ENCODE measurements around the gene EFCAB6.
A peak's percentile ranks its signal among the peaks of the same experiment; 100 is the strongest.

Gene EFCAB6

DNA sequence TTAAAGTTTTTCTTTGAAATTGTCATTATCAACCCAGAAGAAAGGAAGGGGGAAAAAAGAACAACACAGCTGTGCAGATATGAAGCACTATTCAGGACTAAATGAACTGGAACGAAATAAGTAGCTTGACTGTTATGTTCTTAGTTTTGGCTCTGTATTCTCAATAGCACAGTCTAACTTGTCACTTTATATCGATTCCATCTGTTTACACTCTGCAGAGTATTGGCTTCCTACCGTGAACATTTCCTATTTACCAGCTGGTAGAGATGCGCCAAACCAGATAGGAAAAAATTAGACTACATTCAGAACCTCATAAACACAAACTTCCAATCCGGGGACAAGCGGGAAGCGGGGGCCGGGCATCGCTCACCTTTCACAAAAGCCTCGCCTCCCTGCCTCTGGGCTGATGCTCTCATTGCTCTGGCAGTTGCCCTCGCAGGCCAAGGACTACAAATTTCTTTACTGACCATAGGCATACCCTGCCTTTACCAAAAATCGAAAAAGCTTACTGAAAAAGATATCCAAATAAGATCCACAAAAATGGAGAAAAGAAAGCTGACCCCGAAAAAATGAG is 66.2 kb downstream of the EFCAB6 start:
- in situ Hi-C loops (cut with HindIII; ENCODE audit: low sequenced_read_pairs) = no loop called here
- no peak for DNase-seq (ENCODE audit: low read depth)
- TF ChIP-seq, protein P1, sequence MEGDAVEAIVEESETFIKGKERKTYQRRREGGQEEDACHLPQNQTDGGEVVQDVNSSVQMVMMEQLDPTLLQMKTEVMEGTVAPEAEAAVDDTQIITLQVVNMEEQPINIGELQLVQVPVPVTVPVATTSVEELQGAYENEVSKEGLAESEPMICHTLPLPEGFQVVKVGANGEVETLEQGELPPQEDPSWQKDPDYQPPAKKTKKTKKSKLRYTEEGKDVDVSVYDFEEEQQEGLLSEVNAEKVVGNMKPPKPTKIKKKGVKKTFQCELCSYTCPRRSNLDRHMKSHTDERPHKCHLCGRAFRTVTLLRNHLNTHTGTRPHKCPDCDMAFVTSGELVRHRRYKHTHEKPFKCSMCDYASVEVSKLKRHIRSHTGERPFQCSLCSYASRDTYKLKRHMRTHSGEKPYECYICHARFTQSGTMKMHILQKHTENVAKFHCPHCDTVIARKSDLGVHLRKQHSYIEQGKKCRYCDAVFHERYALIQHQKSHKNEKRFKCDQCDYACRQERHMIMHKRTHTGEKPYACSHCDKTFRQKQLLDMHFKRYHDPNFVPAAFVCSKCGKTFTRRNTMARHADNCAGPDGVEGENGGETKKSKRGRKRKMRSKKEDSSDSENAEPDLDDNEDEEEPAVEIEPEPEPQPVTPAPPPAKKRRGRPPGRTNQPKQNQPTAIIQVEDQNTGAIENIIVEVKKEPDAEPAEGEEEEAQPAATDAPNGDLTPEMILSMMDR (IDR thresholded peaks at IDR 0.05; ENCODE audit: low read depth, low read length, missing control alignments) = no peak
- no peak overlapping the region for H3K4me3 ChIP-seq (ENCODE audit: low read depth, low read length)

DNA sequence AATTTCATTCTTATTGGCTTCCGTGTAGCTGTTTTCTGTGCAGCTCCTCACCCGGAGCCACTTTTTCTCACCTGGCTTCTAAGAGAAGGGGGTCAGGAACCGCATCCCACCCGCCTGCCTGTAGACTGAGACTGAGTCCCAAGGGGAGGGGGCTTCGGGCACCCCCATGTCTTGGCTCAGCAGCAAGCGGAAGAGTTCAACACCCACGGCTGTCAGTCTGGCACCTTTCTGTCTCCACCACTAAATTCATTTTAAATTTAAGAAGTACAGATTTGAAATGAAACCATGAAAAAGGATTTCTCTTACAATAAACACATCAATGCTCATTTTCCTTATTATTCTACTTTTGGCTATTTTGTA is 66.7 kb downstream of the EFCAB6 start:
- TF ChIP-seq, protein P1 (IDR thresholded peaks at IDR 0.05; ENCODE audit: low read depth, low read length, missing control alignments) = no peak
- no peak for DNase-seq (ENCODE audit: low read depth)
- in situ Hi-C loops (cut with HindIII; ENCODE audit: low sequenced_read_pairs) = no loop called here

DNA sequence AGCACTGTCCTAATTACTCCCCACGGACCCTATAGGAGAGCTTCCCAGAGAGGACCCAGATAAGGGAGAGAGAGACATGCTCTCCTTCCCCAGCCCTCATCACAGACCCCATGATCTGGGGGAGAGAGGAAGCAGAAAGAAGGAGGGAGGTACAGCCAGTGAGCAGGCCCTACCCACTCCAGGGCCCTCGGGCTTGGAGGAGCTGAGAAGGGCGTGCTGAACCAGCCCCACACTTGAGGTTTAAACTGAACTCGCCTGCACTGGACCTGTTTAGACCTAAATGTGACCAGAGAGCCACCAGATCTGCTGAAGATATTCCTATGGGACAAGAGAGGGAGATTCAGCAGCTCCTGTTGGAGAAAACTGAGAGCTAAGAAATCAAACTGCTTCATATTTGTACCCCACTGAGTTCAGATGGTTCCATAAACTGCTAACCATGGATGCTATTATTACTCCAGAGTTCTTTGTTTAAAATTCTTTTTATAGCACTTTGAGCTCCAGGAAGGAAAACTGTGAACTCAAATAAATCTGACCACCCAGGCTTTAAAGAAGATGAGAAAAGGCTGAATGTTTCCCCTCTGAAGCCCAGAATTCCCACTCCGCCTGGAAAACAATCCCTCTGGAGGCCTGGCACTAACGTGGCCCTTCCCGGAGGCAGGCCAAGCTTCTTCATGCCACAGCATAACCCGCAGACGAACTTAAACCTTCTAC is 67.2 kb downstream of the EFCAB6 start:
- in situ Hi-C loops (cut with HindIII; ENCODE audit: low sequenced_read_pairs) = no loop called here
- no peak for DNase-seq (ENCODE audit: low read depth)
- TF ChIP-seq, protein P1 (IDR thresholded peaks at IDR 0.05; ENCODE audit: low read depth, low read length, missing control alignments) = no peak
- no peak overlapping the region for H3K4me3 ChIP-seq (ENCODE audit: low read depth, low read length)

More for the DNA sequence above, 66.7 kb downstream of the EFCAB6 start:
- H3K4me3 ChIP-seq (ENCODE audit: low read depth, low read length) = no peak overlapping the region

DNA sequence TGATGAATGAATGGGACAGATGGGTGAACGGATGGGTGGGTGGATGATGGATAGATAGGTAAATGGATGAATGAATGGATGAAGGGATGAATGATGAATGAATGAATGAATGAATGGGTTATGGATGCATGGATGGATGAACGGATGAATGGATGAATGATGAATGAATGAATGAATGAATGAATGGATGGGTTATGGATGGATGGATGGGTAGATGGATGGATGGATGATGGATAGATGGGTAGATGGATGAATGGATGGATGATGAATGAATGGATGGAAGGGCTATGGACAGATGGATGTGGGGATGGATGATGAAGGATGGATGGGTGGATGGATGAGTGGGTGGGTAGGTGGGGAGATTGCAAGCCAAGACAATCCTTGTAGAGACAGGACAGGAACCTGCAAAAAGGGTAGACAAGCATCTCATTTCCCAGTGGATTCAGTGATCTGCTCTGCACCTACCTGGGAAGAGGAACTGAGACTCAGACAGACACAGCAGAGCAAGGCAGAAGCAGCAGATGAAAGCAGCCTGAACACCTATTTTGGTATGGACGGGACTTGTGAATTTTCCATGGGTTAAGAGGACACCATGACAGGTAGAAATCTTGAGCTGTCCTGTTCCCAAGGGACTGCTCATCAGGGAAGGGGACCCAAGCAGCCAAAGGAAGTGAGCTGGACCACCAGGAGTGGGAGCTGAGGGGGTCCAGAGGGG is 68.0 kb downstream of the EFCAB6 start:
- in situ Hi-C loops (cut with HindIII; ENCODE audit: low sequenced_read_pairs) = no loop called here
- TF ChIP-seq, protein P1 (IDR thresholded peaks at IDR 0.05; ENCODE audit: low read depth, low read length, missing control alignments) = no peak
- DNase-seq (ENCODE audit: low read depth) = no peak
- H3K4me3 ChIP-seq (ENCODE audit: low read depth, low read length) = no peak overlapping the region

DNA sequence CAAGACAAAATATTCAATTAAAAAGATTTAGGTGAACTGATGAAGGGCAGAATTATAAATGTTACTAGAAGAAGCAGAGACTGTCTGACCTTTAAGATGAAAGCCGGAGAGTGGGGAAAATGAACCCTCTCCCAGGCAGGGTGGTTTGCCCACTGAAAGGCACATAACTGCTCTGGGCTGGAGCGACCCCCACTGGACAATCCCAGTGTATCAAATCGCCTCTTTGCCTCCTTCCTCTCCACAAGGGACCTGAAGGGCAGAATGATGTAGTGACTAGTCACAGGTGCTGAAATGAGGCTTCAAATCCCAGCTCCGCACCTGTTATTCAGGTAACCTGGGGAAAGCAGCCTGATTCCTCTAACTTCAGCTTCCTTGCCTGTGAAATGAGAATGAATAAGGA is 69.0 kb downstream of the EFCAB6 start:
- in situ Hi-C loops (cut with HindIII; ENCODE audit: low sequenced_read_pairs) = no loop called here
- no peak for DNase-seq (ENCODE audit: low read depth)
- TF ChIP-seq, protein P1 (IDR thresholded peaks at IDR 0.05; ENCODE audit: low read depth, low read length, missing control alignments) = peak; percentile 23
- no peak overlapping the region for H3K4me3 ChIP-seq (ENCODE audit: low read depth, low read length)

DNA sequence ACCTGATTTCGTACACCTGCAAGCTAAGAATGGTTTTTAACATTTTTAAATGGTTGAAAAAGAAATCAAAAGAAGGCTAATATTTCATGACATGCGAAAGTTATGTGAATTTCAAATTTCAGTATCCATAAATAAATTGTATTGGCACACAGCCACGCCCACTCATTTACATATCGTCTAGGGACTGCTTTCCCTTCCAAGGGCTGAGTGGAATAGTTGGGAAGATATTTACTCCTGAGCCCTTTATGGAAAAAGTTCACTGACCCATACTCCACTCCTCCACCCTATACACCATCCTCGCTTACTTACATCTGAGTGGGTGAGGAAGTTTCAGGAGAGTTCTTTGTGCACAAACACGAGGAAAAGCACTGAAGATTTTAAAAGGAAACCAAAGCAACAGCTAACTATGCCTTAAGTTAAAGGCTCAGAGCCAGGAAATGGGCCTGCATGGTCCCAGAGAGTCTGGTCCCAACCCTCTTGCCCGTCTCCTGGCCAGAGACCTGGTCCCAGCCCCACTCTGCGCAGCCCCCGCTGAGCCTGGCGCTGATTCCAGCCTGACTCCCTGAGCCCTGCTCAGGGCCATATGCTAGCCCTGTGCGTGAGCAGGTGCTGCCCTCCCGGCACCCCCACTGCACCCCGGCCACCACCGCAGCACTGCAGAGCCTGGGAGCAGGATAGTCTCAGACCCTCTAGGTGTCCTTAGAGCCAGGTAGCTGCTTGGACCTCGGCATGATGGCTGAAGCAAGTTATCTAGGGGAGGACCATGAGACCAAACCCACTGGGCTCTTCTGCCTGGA is 69.8 kb downstream of the EFCAB6 start:
- in situ Hi-C loops (cut with HindIII; ENCODE audit: low sequenced_read_pairs) = no loop called here
- TF ChIP-seq, protein P1 (IDR thresholded peaks at IDR 0.05; ENCODE audit: low read depth, low read length, missing control alignments) = no peak
- no peak for DNase-seq (ENCODE audit: low read depth)
- no peak overlapping the region for H3K4me3 ChIP-seq (ENCODE audit: low read depth, low read length)

All from astrocyte of the cerebellum (primary cell).